ENCODE measurements around the gene NUP153.
"Not testable (repeated sequence)": the region's sequence is repeated elsewhere in the genome, so short reads cannot be mapped to it uniquely, and the experiment has no call there.

NUP153 gene

GRCh38 chr6:17714177-17714576 lies 7.5 kb upstream of the NUP153 start:
- no peak for DNase-seq (ENCODE audit: low read depth in 2 of 2)

- DNase-seq (ENCODE audit: low read depth in 2 of 2) = no peak
These were observed 5.9 kb upstream of the NUP153 start for GRCh38 chr6:17712576-17712975.

GRCh38 chr6:17710331-17710730 lies 3.6 kb upstream of the NUP153 start:
- DNase-seq (ENCODE audit: low read depth in 2 of 2) = no peak

- DNase-seq (ENCODE audit: low read depth in 2 of 2) = no peak
These were observed 2.8 kb upstream of the NUP153 start for GRCh38 chr6:17709476-17709875.

- DNase-seq (ENCODE audit: low read depth in 2 of 2) = not testable (repeated sequence)
These were observed 1.3 kb upstream of the NUP153 start for GRCh38 chr6:17708035-17708434.

- DNase-seq (ENCODE audit: low read depth in 2 of 2) = no peak
These were observed 586 bp upstream of the NUP153 start for GRCh38 chr6:17707371-17707651.

GRCh38 chr6:17705778-17706579 lies 746 bp downstream of the NUP153 start:
- peak; percentile 81 to 86 for DNase-seq (ENCODE audit: low read depth in 2 of 2)

- no peak for DNase-seq (ENCODE audit: low read depth in 2 of 2)
These were observed 1.3 kb downstream of the NUP153 start for GRCh38 chr6:17705428-17705777.

- no peak for DNase-seq (ENCODE audit: low read depth in 2 of 2)
These were observed 3.5 kb downstream of the NUP153 start for GRCh38 chr6:17703256-17703694.

GRCh38 chr6:17700421-17701416 lies 6.0 kb downstream of the NUP153 start:
- no peak for DNase-seq (ENCODE audit: low read depth in 2 of 2)

- DNase-seq (ENCODE audit: low read depth in 2 of 2) = no peak
These were observed 14.7 kb downstream of the NUP153 start for GRCh38 chr6:17691925-17692538.

GRCh38 chr6:17688481-17688880 lies 18.2 kb downstream of the NUP153 start:
- DNase-seq (ENCODE audit: low read depth in 2 of 2) = no peak

- no peak for DNase-seq (ENCODE audit: low read depth in 2 of 2)
These were observed 19.6 kb downstream of the NUP153 start for GRCh38 chr6:17687136-17687535.

GRCh38 chr6:17684134-17684533 lies 22.6 kb downstream of the NUP153 start:
- no peak for DNase-seq (ENCODE audit: low read depth in 2 of 2)

GRCh38 chr6:17683428-17683827 lies 23.3 kb downstream of the NUP153 start:
- no peak for DNase-seq (ENCODE audit: low read depth in 2 of 2)

- no peak for DNase-seq (ENCODE audit: low read depth in 2 of 2)
These were observed 27.0 kb downstream of the NUP153 start for GRCh38 chr6:17679726-17680125.

GRCh38 chr6:17677602-17678001 lies 29.1 kb downstream of the NUP153 start:
- no peak for DNase-seq (ENCODE audit: low read depth in 2 of 2)

- DNase-seq (ENCODE audit: low read depth in 2 of 2) = no peak
These were observed 33.0 kb downstream of the NUP153 start for GRCh38 chr6:17673543-17674254.

- DNase-seq (ENCODE audit: low read depth in 2 of 2) = no peak
These were observed 34.5 kb downstream of the NUP153 start for GRCh38 chr6:17672064-17672718.

- DNase-seq (ENCODE audit: low read depth in 2 of 2) = no peak
These were observed 40.1 kb downstream of the NUP153 start for GRCh38 chr6:17666646-17667045.

GRCh38 chr6:17665132-17665531 lies 41.6 kb downstream of the NUP153 start:
- no peak for DNase-seq (ENCODE audit: low read depth in 2 of 2)
